Muscle layer of duodenum (tissue), 2 donors: ENCODE data around the gene PNKD.

Experiments used
- H3K27ac ChIP-seq: one replicate; pipeline ENCODE4 v1.7.0; 2013; ENCODE audit warnings: mild to moderate bottlenecking, low read length
- H3K27me3 ChIP-seq: one replicate; pipeline ENCODE4 v1.7.0; 2013; ENCODE audit warnings: low read depth, mild to moderate bottlenecking, control low read depth, low read length
- H3K36me3 ChIP-seq, 2 donors: one replicate each; pipeline ENCODE4 v1.7.0; 2013; ENCODE audit warnings: low read length in 2 of 2, control low read depth in 1 of 2, mild to moderate bottlenecking in 1 of 2; ENCODE audit not compliant: insufficient read depth in 2 of 2, control insufficient read depth in 1 of 2
- H3K4me1 ChIP-seq, 2 donors: one replicate each; pipeline ENCODE4 v1.7.0; 2013; ENCODE audit warnings: low read length in 2 of 2, mild to moderate bottlenecking in 2 of 2, control low read depth in 1 of 2, moderate library complexity in 1 of 2; ENCODE audit not compliant: insufficient read depth in 2 of 2, control insufficient read depth in 1 of 2
- H3K4me3 ChIP-seq, 2 donors: one replicate each; pipeline ENCODE4 v1.7.0; 2013; ENCODE audit warnings: low read length in 2 of 2, low read depth in 1 of 2, mild to moderate bottlenecking in 1 of 2
- H3K9me3 ChIP-seq, 2 donors: one replicate each; pipeline ENCODE4 v1.7.0; 2013; ENCODE audit warnings: low read length in 2 of 2, control low read depth in 1 of 2, mild to moderate bottlenecking in 1 of 2; ENCODE audit not compliant: control insufficient read depth in 1 of 2
- donor health status: healthy.

The PNKD gene

DNA sequence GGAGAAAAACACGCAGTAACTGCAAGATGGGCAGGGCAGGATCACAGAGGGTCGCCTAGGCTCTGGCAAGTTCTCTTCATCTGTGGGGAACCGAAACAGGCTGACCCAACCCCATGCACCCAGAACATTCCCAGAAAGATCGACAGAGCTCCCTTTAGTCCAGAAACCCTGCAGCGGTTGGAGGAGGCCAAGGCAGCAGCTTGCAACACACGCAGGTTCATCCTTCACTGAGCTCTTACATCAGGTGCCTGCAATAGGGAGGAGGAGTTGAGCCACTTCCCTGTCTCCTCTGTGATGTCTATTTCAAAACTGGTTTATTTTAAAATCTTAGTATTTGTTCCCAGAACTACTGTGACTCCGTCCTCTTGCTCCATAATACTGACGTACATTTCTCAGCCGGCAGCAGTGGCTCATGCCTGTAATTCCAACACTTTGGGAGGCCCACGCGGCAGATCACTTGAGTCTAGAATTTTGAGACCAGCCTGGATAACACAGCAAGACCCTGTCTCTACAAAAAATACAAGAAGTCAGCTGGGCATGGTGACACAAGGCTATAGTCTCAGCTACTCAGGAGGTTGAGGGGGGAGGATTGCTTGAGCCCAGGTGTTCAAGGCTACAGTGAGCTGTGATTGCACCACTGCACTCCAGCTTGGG is 100.2 kb downstream of the PNKD start:
- Histone ChIP-seq H3K27ac (peak overlapping the region; percentile 74), H3K36me3 (no peaks in the 10 kb centered on the region), H3K9me3 (peaks cover 0 to 6% of the 10 kb centered on the region in 2 donors), H3K4me3 (no peak overlapping the region), H3K27me3 (no peaks in the 10 kb centered on the region), H3K4me1 (peaks cover 3 to 12% of the 10 kb centered on the region in 2 donors)

DNA sequence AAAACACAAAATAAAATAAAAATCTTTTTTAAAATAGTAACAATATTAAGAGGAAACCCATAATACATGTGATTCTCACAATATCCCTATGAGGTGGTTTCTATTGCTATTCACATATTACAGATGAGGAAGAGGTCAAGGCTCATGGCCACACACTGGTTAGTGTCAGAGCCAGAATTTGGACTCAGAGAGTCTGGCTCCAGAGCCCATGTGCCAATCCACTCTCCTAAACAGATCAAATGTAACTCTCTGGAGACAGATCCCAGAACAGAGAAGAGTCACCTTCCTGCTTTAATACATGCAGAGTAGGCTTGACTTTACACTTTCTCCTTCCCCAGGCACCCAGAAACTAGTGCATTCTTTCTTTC is 101.6 kb downstream of the PNKD start:
- peaks cover 0 to under 1% of the 10 kb centered on the region in 2 donors for H3K9me3 ChIP-seq

DNA sequence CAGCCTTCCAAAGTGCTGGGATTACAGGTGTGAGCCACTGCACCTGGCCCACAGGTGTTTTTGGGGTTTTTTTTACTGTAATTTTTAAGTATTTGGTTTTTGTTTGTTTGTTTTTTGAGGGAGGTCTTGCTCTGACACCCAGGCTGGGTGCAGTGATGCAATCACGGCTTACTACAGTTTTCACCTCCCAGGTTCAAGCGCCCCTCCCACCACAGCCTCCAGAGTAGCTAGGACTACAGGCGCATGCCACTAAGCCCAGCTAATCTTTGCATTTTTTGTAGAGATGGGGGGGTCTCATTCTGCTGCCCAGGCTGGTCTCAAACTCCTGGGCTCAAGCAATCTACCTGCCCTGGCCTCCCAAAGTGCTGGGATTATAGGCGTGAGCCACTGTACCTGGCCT is 104.5 kb downstream of the PNKD start:
- H3K27ac ChIP-seq, result no peak overlapping the region
- H3K27me3 ChIP-seq, result no peaks in the 10 kb centered on the region

More for the DNA sequence above, 101.6 kb downstream of the PNKD start:
- Histone ChIP-seq H3K36me3 (no peaks in the 10 kb centered on the region), H3K27ac (no peak overlapping the region), H3K27me3 (no peaks in the 10 kb centered on the region), H3K4me3 (no peak overlapping the region), H3K4me1 (peaks cover 3 to 12% of the 10 kb centered on the region in 2 donors)

DNA sequence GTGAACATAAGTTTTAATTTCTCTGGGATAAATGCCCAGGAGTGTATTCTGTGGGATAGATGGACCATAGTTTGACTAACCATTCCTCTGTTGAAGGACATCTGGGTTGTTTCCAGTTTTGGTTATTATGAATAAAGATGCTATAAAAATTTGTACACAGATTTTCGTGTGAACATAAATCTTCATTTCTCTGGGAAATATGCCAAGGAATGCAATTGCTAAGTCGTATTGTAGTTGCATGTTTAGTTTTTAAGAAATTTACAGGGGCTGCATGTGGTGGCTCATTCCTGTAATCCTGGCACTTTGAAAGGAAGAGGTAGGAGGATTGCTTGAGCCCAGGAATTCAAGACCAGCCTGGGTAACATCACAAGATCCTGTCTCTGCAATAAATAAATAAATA is 104.9 kb downstream of the PNKD start:
- Histone ChIP-seq H3K27ac (no peak overlapping the region), H3K27me3 (no peaks in the 10 kb centered on the region), H3K36me3 (no peaks in the 10 kb centered on the region), H3K9me3 (no peaks in the 10 kb centered on the region), H3K4me3 (no peak overlapping the region), H3K4me1 (peaks cover 0 to 2% of the 10 kb centered on the region in 2 donors)

More for the DNA sequence above, 104.5 kb downstream of the PNKD start:
- Histone ChIP-seq H3K36me3 (no peaks in the 10 kb centered on the region), H3K9me3 (no peaks in the 10 kb centered on the region), H3K4me3 (no peak overlapping the region), H3K4me1 (peaks cover 0 to 5% of the 10 kb centered on the region in 2 donors)

DNA sequence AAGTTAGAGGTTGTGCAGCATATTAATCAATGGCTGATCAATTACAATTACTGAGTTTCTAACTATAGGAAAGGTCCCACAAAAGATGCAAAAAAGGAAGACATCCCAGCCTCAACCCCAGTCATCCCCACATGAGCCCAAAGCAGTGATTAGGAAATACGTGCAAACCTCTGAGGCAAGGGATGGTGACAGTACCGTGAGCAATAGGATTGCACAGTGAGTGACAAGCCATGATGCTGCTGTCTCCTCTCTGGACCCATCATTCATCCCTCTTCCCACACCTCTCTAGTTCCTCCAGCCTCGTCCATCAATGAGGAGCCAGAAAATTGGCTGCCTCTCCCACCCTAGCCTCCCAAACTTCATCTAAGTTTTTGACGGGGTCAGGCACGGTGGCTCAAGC is 107.7 kb downstream of the PNKD start:
- Histone ChIP-seq H3K36me3 (no peaks in the 10 kb centered on the region), H3K9me3 (no peaks in the 10 kb centered on the region), H3K4me3 (no peak overlapping the region), H3K27me3 (no peaks in the 10 kb centered on the region), H3K27ac (no peak overlapping the region), H3K4me1 (no peaks in the 10 kb centered on the region)

DNA sequence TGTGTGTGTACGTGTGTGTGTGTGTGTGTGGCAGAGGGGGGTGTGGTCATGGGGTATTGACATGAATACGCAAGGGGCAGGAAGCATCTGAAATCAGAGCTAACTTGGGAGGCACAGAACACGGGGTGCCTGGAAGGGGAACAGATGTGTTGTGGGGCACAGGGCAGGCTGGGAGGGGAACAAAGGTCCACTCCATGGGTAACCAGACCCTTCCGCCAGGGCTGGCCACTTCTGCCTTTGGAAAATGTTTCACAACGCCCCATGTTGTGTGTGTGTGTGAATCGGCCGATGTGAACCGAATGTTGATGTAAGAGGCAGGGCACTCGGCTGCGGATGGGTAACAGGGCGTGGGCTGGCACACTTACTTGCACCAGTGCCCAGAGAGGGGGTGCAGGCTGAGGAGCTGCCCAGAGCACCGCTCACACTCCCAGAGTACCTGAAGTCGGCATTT is 111.6 kb downstream of the PNKD start, which contains the start of gene SLC11A1:
SLC11A1 (plus strand) TSS at position 358 of the 451 bp plus-strand sequence. CDS start 96 bp downstream, outside the sequence.
- Histone ChIP-seq H3K36me3 (no peaks in the 10 kb centered on the region), H3K27ac (peak within 1 kb of the TSS; percentile 51), H3K9me3 (no peaks in the 10 kb centered on the region), H3K27me3 (no peaks in the 10 kb centered on the region), H3K4me1 (no peaks in the 10 kb centered on the region), H3K4me3 (peak within 1 kb of the TSS; percentile 23 to 45)

DNA sequence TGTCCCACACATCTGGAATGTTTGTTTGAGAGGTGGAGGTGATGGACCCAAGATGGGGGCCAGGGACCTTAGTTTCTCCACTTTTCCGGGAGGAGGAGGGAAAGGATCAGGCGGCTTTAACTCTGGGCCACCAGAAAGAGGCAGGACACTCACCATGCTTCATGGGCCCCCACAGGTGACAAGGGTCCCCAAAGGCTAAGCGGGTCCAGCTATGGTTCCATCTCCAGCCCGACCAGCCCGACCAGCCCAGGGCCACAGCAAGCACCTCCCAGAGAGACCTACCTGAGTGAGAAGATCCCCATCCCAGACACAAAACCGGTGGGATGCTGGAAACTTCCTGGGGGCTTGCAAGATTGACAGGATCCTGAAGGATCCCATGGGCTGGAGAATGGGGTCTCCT is 112.5 kb downstream of the PNKD start:
- H3K4me3 ChIP-seq, result peak overlapping the region; percentile 23 to 45
- peak overlapping the region; percentile 51 for H3K27ac ChIP-seq
- H3K27me3 ChIP-seq, result no peaks in the 10 kb centered on the region

DNA sequence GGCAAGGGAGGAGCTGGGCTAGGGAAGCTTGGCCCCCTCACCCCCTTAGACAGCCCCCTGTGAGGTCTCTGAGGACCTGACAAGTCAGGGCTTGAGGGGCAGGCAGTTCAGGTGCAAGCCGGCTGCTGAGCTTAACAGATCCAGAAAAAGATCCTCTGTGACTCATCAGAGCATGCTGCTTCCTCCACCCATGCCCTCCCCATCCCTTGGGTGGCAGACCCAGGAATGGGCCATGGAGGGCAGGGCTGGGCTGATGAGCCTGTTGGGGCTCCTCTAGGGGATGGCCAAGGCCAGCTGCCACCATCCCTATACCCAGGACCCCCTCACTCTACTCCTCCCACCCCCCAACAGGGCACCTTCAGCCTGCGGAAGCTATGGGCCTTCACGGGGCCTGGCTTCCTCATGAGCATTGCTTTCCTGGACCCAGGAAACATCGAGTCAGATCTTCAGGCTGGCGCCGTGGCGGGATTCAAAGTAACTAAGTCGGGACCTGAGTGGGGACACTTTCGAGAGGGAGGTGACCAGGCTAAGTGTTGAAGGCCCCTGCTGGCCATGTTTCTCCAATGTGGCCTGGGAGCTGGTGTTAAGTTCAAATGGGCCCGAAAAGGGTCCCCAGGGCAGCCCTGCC is 113.7 kb downstream of the PNKD start:
- no peaks in the 10 kb centered on the region for H3K36me3 ChIP-seq
- H3K4me1 ChIP-seq, result peaks cover 0 to 6% of the 10 kb centered on the region in 2 donors
- H3K4me3 ChIP-seq, result peak overlapping the region in 1 of 2 donors; percentile 35
- no peak overlapping the region for H3K27ac ChIP-seq
- H3K9me3 ChIP-seq, result no peaks in the 10 kb centered on the region
- no peaks in the 10 kb centered on the region for H3K27me3 ChIP-seq

More for the DNA sequence above, 112.5 kb downstream of the PNKD start:
- Histone ChIP-seq H3K4me1 (peaks cover 0 to 4% of the 10 kb centered on the region in 2 donors), H3K36me3 (no peaks in the 10 kb centered on the region), H3K9me3 (no peaks in the 10 kb centered on the region)

DNA sequence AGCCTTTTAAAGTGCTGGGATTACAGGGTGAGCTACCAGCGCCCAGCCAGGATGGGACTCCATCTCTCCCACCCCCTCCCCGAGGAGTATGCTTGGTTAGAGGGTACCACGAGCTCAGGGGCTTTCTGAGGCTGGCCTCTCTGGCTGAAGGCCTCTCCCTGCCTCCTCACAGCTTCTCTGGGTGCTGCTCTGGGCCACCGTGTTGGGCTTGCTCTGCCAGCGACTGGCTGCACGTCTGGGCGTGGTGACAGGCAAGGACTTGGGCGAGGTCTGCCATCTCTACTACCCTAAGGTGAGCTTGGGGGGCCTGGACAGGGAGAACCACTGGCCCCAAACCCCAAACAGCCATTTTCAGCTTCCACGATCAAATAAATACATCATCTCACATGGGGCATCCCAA is 114.7 kb downstream of the PNKD start:
- Histone ChIP-seq H3K36me3 (no peaks in the 10 kb centered on the region), H3K4me3 (no peak overlapping the region), H3K9me3 (no peaks in the 10 kb centered on the region), H3K27me3 (no peaks in the 10 kb centered on the region), H3K4me1 (peaks cover 0 to 6% of the 10 kb centered on the region in 2 donors), H3K27ac (no peak overlapping the region)

DNA sequence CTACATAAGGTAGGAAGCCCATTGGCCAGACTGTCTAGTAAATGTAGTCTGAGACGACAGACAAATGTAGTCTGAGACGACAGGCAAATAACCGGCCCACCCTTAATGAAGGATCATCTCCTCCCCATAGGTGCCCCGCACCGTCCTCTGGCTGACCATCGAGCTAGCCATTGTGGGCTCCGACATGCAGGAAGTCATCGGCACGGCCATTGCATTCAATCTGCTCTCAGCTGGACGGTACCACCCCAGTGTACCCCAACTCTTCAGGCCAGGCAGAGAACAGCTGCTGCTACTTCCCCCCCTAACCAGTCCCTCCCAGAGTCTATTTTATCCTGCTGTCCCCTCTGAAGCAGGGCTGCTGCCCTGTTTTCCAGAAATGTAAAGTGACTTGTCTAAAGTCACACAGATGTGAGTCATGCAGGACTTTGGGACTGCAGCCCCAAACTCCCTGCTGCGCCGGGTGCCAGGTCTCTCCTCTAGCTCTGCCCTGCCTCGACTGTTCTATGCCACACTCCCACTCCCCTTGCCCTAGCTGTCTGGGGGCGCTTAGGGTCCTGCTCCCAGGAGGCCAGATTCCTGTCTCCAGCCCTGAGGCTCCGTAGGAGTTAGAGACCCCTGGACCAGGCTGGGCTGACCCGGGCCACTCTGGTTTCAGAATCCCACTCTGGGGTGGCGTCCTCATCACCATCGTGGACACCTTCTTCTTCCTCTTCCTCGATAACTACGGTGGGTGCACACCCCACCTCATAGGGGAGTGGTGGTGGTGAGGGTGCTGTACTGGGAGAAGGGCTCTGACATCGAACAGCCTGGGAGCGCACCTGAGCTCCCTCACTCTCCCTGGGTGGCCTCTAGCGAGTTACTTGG is 116.4 kb downstream of the PNKD start:
- peaks cover 0 to 6% of the 10 kb centered on the region in 2 donors for H3K4me1 ChIP-seq
- peak overlapping the region; percentile 60 to 61 for H3K4me3 ChIP-seq
- H3K36me3 ChIP-seq, result no peaks in the 10 kb centered on the region
- no peaks in the 10 kb centered on the region for H3K9me3 ChIP-seq
- peak overlapping the region; percentile 23 for H3K27ac ChIP-seq
- no peaks in the 10 kb centered on the region for H3K27me3 ChIP-seq
